ENCODE data around the gene SLC13A5.

DNA sequence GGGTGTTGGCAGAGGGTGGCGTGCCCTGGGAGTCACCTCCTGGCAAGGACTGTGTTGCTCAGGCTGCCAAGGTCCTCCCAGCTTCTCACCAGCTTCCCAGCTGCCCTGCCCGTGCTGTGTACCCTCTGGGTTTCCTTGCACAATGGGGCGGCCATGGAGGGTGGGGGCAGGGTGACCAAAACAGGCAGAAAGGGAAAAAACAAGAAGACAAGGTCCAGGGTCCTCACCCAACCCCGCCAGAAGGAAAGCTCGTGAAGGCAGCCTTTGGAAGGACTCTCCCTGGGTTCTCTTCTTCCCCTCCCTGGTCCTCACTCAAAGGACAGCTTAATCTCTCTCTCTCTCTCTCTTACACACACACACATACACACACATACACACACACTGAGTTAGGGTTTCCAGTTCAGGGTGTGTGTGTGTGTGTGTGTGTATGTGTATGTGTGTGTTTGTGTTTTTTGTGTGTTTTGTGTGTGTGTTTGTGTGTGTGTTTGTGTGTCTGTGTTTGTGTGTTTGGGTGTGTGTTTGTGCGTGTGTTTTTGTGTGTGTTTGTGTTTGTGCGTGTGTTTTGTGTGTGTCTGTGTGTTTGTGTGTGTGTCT, 2.0 kb downstream of the SLC13A5 start:
- TF ChIP-seq, protein P1, sequence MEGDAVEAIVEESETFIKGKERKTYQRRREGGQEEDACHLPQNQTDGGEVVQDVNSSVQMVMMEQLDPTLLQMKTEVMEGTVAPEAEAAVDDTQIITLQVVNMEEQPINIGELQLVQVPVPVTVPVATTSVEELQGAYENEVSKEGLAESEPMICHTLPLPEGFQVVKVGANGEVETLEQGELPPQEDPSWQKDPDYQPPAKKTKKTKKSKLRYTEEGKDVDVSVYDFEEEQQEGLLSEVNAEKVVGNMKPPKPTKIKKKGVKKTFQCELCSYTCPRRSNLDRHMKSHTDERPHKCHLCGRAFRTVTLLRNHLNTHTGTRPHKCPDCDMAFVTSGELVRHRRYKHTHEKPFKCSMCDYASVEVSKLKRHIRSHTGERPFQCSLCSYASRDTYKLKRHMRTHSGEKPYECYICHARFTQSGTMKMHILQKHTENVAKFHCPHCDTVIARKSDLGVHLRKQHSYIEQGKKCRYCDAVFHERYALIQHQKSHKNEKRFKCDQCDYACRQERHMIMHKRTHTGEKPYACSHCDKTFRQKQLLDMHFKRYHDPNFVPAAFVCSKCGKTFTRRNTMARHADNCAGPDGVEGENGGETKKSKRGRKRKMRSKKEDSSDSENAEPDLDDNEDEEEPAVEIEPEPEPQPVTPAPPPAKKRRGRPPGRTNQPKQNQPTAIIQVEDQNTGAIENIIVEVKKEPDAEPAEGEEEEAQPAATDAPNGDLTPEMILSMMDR (IDR thresholded peaks at IDR 0.05), result no peak
- TF ChIP-seq POLR2A (IDR thresholded peaks at IDR 0.05; ENCODE audit: low read depth) (no peak), EP300 (IDR thresholded peaks at IDR 0.05) (no peak)

All from esophagus muscularis mucosa (tissue), 4 donors.